HepG2 (cell line): ENCODE results near the gene DCTN3. TPM values are rescaled to one million over a fixed set of nuclear protein-coding genes. Genes with fewer than 3 reads are reported as not detected.

Experiments used
- BORCS8-MEF2B ChIP-seq: sonication (generic); formaldehyde crosslinking; IDR thresholded peaks from 2 replicates; pipeline ENCODE4 v1.8.0; 2022; ENCODE audit warnings: mild to moderate bottlenecking, missing genetic modification reagents
- CREM ChIP-seq, 2 experiments: sonication (generic) in 1 of 2; formaldehyde crosslinking in 1 of 2; IDR thresholded peaks; 2 replicates each; pipeline versions ENCODE4 v1.4.0 to v1.6.1; 2016 to 2020; ENCODE audit warnings: antibody characterized with exemption in 1 of 2, mild to moderate bottlenecking in 1 of 2, missing genetic modification reagents in 1 of 2
- DBP ChIP-seq: sonication (generic); formaldehyde crosslinking; IDR thresholded peaks from 2 replicates; pipeline ENCODE4 v1.4.0; 2020; ENCODE audit warnings: missing genetic modification reagents; ENCODE audit errors: not compliant biosample characterization
- HOXA5 ChIP-seq: sonication (generic); formaldehyde crosslinking; IDR thresholded peaks from 2 replicates; pipeline ENCODE4 v1.4.0; 2020; ENCODE audit warnings: missing genetic modification reagents
- MAZ ChIP-seq, 2 experiments: sonication (generic) in 1 of 2; formaldehyde crosslinking in 1 of 2; IDR thresholded peaks; 2 replicates each; pipeline versions ENCODE4 v1.5.0 to v1.6.1; 2012 to 2020; ENCODE audit warnings: low read depth in 2 of 2, mild to moderate bottlenecking in 2 of 2, borderline replicate concordance in 1 of 2, improper control_type of control experiment in 1 of 2, low read length in 1 of 2, missing genetic modification reagents in 1 of 2, moderate library complexity in 1 of 2
- MTA1 ChIP-seq: sonication (generic); formaldehyde crosslinking; IDR thresholded peaks from 2 replicates; pipeline ENCODE4 v1.4.0; 2020; ENCODE audit warnings: missing genetic modification reagents, mild to moderate bottlenecking, borderline replicate concordance
- MYC ChIP-seq: sonication (generic); formaldehyde crosslinking; IDR thresholded peaks from 2 replicates; pipeline ENCODE4 v1.9.0; 2021; ENCODE audit warnings: missing genetic modification reagents, borderline replicate concordance
- NFE2L1 ChIP-seq: sonication (generic); formaldehyde crosslinking; IDR thresholded peaks from 2 replicates; pipeline ENCODE4 v1.4.0; 2020; ENCODE audit warnings: missing genetic modification reagents, mild to moderate bottlenecking, borderline replicate concordance
- SALL2 ChIP-seq: sonication (generic); formaldehyde crosslinking; IDR thresholded peaks from 2 replicates; pipeline ENCODE4 v1.8.1; 2023; ENCODE audit warnings: mild to moderate bottlenecking, missing genetic modification reagents, inconsistent platforms
- TOPORS ChIP-seq: sonication (generic); formaldehyde crosslinking; IDR thresholded peaks from 2 replicates; pipeline ENCODE4 v1.8.0; 2023; ENCODE audit warnings: mild to moderate bottlenecking, missing genetic modification reagents
- YEATS2 ChIP-seq: sonication (generic); formaldehyde crosslinking; IDR thresholded peaks from 2 replicates; pipeline ENCODE4 v1.4.0; 2020; ENCODE audit warnings: missing genetic modification reagents, borderline replicate concordance
- YY1 ChIP-seq: IDR thresholded peaks from 2 replicates; pipeline ENCODE4 v1.6.1; 2011; ENCODE audit warnings: low read length, low read depth, moderate library complexity, mild to moderate bottlenecking; ENCODE audit not compliant: insufficient read depth, insufficient replicate concordance
- ZFX ChIP-seq: sonication (generic); formaldehyde crosslinking; IDR thresholded peaks from 2 replicates; pipeline ENCODE4 v1.4.0; 2020; ENCODE audit warnings: mild to moderate bottlenecking, low read depth, missing genetic modification reagents, moderate library complexity
- ZFY ChIP-seq: sonication (generic); formaldehyde crosslinking; IDR thresholded peaks from 2 replicates; pipeline ENCODE4 v1.4.0; 2020; ENCODE audit warnings: missing genetic modification reagents
- ZNF24 ChIP-seq: fragments of 450-650 bp; IDR thresholded peaks from 2 replicates; pipeline ENCODE4 v1.6.1; 2017; ENCODE audit warnings: antibody characterized with exemption, mild to moderate bottlenecking
- ZNF263 ChIP-seq: sonication (generic); formaldehyde crosslinking; IDR thresholded peaks from 2 replicates; pipeline ENCODE4 v1.4.0; 2020; ENCODE audit warnings: missing genetic modification reagents
- ZNF335 ChIP-seq: sonication (generic); formaldehyde crosslinking; IDR thresholded peaks from 2 replicates; pipeline ENCODE4 v1.4.0; 2020; ENCODE audit warnings: missing genetic modification reagents
- ZNF44 ChIP-seq: sonication (generic); formaldehyde crosslinking; IDR thresholded peaks from 2 replicates; pipeline ENCODE4 v1.5.1; 2020; ENCODE audit warnings: mild to moderate bottlenecking, missing genetic modification reagents
- ZNF549 ChIP-seq: sonication (generic); formaldehyde crosslinking; IDR thresholded peaks from 2 replicates; pipeline ENCODE4 v1.5.0; 2020; ENCODE audit warnings: missing genetic modification reagents
- ZNF572 ChIP-seq: sonication (generic); formaldehyde crosslinking; IDR thresholded peaks from 2 replicates; pipeline ENCODE4 v1.5.1; 2020; ENCODE audit warnings: mild to moderate bottlenecking, missing genetic modification reagents
- ZNF589 ChIP-seq: sonication (generic); formaldehyde crosslinking; conservative IDR thresholded peaks from 2 replicates; pipeline ENCODE4 v1.8.0; 2022; ENCODE audit warnings: mild to moderate bottlenecking, moderate library complexity, missing genetic modification reagents
- ZSCAN31 ChIP-seq: sonication (generic); formaldehyde crosslinking; IDR thresholded peaks from 2 replicates; pipeline ENCODE4 v1.5.0; 2020; ENCODE audit warnings: low read depth, mild to moderate bottlenecking, missing genetic modification reagents
- polyA plus RNA-seq, 8 experiments: library from polyadenylated mRNA; depleted of rRNA in 3 of 8; stranded (reverse) in 7 of 8; unstranded in 1 of 8; fragments of >200 nt; fragmentation: Illumina TruSeq in 4 of 8; extraction: Trizol in 4 of 8; gene quantifications; 2 replicates each; pipeline versions ENCODE4 v1.2.1 to v1.2.3, GENCODE V29; 2011 to 2016; ENCODE audit warnings: low read depth in 4 of 8, missing spikeins in 1 of 8, mixed read lengths in 1 of 8; ENCODE audit not compliant: insufficient read depth in 1 of 8
- total RNA-seq, 5 experiments: library from RNA; depleted of rRNA; stranded (reverse); fragments of >200 nt; fragmentation: Illumina TruSeq; extraction: Trizol; gene quantifications; 2 replicates each; pipeline ENCODE4 v1.2.3, GENCODE V29; 2016; ENCODE audit warnings: low read depth in 1 of 5
- TF ChIP-seq, protein P1 (sequence below): sonication (generic); formaldehyde crosslinking; IDR thresholded peaks from 2 replicates; pipeline ENCODE4 v1.4.0; 2020; ENCODE audit warnings: missing genetic modification reagents
- TF ChIP-seq, protein P2 (sequence below): sonication (generic); formaldehyde crosslinking; IDR thresholded peaks from 2 replicates; pipeline ENCODE4 v1.4.0; 2020; ENCODE audit warnings: mild to moderate bottlenecking, missing genetic modification reagents

Gene DCTN3
- total and polyA plus RNA-seq, 2 of the 13 experiments (the other 11 are each of a cell fraction or from before 2014, with no cell fraction given): 27.4 to 34.5 TPM

GRCh38 chr9:34628656-34629490, 8.6 kb upstream of the DCTN3 start, which contains the start of gene ARID3C (continued):
- TF ChIP-seq, protein P1, sequence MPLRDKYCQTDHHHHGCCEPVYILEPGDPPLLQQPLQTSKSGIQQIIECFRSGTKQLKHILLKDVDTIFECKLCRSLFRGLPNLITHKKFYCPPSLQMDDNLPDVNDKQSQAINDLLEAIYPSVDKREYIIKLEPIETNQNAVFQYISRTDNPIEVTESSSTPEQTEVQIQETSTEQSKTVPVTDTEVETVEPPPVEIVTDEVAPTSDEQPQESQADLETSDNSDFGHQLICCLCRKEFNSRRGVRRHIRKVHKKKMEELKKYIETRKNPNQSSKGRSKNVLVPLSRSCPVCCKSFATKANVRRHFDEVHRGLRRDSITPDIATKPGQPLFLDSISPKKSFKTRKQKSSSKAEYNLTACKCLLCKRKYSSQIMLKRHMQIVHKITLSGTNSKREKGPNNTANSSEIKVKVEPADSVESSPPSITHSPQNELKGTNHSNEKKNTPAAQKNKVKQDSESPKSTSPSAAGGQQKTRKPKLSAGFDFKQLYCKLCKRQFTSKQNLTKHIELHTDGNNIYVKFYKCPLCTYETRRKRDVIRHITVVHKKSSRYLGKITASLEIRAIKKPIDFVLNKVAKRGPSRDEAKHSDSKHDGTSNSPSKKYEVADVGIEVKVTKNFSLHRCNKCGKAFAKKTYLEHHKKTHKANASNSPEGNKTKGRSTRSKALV (CRISPR knock-in tag): 0 out of 2 replicates have a peak, but pooled peaks have one; percentile 66
- TF ChIP-seq BORCS8-MEF2B (CRISPR knock-in tag): no peak
- no peak for TF ChIP-seq SALL2 (CRISPR knock-in tag)
- no peak for TF ChIP-seq CREM (IDR thresholded peaks at IDR 0.05)
- TF ChIP-seq CREM (CRISPR knock-in tag; IDR thresholded peaks at IDR 0.05): no peak
- TF ChIP-seq, protein P2, sequence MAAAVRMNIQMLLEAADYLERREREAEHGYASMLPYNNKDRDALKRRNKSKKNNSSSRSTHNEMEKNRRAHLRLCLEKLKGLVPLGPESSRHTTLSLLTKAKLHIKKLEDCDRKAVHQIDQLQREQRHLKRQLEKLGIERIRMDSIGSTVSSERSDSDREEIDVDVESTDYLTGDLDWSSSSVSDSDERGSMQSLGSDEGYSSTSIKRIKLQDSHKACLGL: no peak
- TF ChIP-seq ZNF44 (CRISPR knock-in tag): no peak
- no peak for TF ChIP-seq MAZ (IDR thresholded peaks at IDR 0.05; ENCODE audit: borderline replicate concordance, low read depth, low read length)
- TF ChIP-seq MAZ (CRISPR knock-in tag; IDR thresholded peaks at IDR 0.05; ENCODE audit: low read depth): peak; percentile 70
- no peak for TF ChIP-seq HOXA5
- no peak for TF ChIP-seq YEATS2
- 0 out of 2 replicates have a peak, but pooled peaks have one; percentile 46 for TF ChIP-seq MTA1 (CRISPR knock-in tag)
- peak; percentile 58; the same call in 1 of the 2 replicates for TF ChIP-seq ZSCAN31 (CRISPR knock-in tag)
- no peak for TF ChIP-seq DBP (CRISPR knock-in tag)
- TF ChIP-seq ZFX (CRISPR knock-in tag): peak; percentile 26; the same call in 1 of the 2 replicates
- peak; percentile 36; the same call in 1 of the 2 replicates for TF ChIP-seq ZFY (CRISPR knock-in tag)
- no peak for TF ChIP-seq ZNF549 (CRISPR knock-in tag)
- no peak for TF ChIP-seq MYC
- TF ChIP-seq ZNF263 (CRISPR knock-in tag): 0 out of 2 replicates have a peak, but pooled peaks have one; percentile 19
- peak; percentile 58; the same call in 1 of the 2 replicates for TF ChIP-seq NFE2L1 (CRISPR knock-in tag)
- TF ChIP-seq TOPORS: 0 out of 2 replicates have a peak, but pooled peaks have one; percentile 18
- no peak for TF ChIP-seq ZNF335
- TF ChIP-seq YY1: peak; percentile 17
- TF ChIP-seq ZNF572 (CRISPR knock-in tag): no peak
- no peak for TF ChIP-seq ZNF24
- no peak for TF ChIP-seq ZNF589 (CRISPR knock-in tag)
